GM18873 (cell line): ENCODE data around the gene MC3R.

Experiments used
- ATAC-seq: cut with Tn5 transposase; IDR thresholded peaks from one replicate; pipeline ENCODE4 v1.9.1; 2021; ENCODE audit warnings: mild to moderate bottlenecking, moderate library complexity, moderate number of reproducible peaks; ENCODE audit not compliant: unreplicated experiment, low FRiP score

The MC3R gene

DNA sequence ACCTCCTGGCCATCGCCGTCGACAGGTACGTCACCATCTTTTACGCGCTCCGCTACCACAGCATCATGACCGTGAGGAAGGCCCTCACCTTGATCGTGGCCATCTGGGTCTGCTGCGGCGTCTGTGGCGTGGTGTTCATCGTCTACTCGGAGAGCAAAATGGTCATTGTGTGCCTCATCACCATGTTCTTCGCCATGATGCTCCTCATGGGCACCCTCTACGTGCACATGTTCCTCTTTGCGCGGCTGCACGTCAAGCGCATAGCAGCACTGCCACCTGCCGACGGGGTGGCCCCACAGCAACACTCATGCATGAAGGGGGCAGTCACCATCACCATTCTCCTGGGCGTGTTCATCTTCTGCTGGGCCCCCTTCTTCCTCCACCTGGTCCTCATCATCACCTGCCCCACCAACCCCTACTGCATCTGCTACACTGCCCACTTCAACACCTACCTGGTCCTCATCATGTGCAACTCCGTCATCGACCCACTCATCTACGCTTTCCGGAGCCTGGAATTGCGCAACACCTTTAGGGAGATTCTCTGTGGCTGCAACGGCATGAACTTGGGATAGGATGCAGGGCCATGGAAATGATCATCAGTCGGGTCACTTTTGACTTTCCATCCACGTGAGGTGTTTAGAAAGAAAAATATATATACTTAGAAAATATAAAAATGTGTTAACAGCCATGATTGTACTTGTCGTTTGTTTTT lies 868 bp downstream of the MC3R start:
- ATAC-seq: no peak

DNA sequence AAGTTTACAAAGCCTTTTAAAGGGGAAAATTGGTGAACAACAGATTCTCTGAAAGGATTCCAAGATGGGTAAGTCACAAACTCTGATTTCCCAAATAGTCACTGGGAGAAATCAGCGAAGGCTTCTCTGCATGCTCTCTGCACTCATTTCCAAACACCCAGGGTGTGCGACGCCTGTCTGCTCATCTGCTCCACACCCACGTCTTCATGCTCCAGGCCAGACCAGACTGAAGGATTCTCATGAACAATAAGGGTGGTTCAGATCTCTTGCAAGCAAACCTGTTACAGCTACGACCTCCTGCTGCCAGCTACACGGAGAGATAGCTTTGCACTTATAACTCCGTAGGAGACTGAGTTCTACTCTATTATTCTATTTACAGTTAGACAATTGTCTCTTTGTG lies 1.4 kb downstream of the MC3R start:
- no peak for ATAC-seq

DNA sequence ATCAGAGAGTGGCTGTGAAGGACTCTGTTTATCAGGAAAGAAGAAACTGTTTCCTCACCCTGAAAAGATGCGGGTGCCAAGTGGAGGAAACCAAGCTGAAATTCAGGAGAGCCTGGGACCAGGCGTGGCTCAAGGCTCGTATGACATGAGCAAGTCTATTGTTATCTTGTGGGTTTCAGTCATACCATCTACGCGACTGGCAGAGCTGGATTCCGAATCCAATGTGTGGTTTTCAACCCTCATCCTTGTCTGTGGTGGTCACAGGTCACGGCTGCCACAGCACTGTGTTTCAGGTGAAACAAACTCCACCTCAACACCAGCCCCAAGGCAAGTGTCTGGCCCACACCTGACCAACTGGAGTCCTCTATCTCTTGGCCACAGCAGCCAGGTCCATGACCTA lies 9.1 kb downstream of the MC3R start:
- no peak for ATAC-seq

DNA sequence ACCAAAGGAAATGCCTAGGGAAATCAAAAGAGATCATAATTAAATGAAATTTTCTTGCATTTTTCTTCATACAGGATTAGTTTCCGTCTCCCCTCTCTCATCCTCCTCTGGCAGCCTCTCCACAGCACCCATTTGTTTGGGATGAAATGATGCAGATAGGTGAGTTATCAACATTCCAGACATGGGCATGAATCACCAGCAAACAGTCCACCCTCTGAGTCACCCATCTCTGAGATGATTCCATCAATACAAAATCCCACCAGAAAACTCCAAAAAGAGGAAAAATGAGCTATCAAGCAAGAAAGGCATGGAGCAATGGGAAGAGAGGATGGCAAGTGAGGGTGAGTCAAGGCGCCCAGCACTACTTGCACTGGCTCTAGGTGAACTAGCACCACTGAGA lies 11.4 kb downstream of the MC3R start:
- no peak for ATAC-seq

DNA sequence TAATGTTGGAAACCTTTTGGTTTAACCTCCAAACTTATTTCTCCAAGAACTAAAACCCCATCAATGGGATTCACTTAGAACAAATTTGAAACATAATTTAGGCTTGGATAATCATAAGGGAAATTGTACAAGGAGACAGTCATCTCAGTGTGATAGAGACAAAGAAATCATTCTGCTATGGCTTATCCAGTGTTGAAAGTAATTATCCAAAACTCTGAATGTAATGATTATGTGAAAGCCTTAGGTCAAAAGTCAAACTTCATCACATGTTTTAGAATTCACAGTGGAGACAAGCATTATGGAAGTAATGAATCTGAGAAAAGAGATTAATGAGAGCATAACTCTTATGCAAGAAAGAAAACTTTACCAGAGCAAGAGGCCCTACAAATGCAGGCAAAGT lies 20.0 kb downstream of the MC3R start:
- no peak for ATAC-seq

DNA sequence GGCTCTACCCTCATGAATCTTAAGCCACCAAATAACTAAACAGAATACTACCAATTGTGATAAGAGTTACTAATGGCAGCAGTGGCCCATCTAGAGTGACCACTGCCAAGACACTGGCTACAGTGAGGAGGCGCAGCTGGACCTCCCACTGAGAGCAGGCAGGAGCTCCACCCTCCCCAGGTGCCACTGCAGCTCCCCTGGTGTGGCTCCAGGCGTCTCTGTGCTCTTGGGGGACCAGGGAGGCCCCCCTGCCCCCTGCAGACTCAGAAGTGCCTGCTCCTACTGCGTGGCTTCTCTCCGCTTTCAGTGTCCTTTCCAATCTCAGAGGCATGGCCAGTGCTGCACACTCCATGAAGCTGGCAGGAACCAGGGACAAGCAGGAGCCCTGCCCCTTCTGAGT lies 23.4 kb downstream of the MC3R start:
- ATAC-seq: no peak

DNA sequence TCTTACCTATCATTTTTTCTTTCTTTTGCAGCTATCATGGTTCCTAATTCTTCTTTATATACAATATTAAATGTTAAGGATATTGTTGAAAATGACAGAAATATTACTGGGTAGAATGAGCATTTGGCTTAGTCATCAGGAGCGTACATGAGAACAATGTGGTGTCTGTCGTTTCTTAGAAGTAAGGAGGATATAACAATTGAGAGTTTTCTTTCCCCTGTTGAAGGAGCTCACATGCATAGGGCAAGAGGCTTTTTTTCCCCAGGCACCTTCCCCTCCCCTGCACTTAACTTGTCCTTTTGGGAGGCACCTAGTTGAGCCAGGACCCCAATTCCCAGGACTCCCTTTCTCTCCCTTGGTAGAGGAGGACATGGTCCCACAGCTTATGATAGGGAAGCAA lies 25.0 kb downstream of the MC3R start:
- no peak for ATAC-seq

DNA sequence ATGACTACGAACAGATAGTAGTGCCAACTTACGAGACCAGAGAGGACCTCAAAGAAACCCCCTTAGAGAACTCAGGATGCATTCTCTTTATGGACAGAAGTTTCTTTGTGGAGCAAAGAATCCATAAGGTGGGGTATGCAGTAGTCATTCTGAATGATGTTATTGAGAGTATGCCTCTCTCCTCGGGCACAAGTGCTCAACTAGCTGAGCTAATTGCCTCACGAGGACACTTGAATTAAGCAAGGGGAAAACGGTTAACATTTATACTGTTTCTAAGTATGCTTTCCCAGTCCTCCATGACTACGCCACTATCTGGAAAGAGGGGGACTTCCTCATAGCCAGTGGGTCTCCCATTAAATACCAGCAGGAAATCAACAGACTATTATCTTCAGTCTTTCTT lies 25.6 kb downstream of the MC3R start:
- ATAC-seq: no peak

DNA sequence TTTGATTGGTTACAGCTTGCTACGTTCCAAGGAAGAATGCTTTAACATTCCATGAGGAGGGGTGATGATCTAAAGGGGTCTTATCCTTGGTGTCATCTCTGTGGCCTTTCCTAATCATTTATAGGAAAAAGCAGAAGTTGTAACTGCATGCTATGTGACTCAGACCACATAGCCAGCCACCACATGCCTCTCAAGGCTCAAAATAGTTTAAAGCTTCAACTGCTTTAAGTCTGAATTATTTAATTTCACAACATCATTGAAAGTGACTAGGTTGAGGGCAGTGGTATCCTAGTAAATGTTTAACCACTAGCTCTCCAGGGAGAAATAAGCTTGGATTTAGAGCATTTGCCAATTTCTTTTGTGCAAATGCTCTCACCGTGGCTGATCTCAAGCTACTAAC lies 29.7 kb downstream of the MC3R start:
- no peak for ATAC-seq

DNA sequence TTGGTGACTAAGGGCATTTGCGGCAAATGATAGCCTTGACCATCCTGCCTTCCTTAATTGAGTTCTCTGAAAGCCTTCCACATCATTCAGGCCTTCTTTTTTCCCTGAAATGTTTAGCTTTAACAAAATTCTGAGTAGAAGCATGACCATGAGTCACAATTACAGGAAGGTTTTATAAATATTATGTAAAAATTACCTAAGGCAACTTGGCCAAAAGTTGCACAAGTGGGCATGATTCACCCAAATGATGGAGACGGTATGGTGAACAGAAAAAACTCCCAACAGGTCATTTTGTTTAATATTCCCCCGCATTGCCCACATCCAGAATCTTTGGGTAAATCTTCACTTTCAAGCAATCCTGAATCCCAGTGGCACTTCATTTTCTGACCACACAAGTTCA lies 37.0 kb downstream of the MC3R start:
- ATAC-seq: no peak

DNA sequence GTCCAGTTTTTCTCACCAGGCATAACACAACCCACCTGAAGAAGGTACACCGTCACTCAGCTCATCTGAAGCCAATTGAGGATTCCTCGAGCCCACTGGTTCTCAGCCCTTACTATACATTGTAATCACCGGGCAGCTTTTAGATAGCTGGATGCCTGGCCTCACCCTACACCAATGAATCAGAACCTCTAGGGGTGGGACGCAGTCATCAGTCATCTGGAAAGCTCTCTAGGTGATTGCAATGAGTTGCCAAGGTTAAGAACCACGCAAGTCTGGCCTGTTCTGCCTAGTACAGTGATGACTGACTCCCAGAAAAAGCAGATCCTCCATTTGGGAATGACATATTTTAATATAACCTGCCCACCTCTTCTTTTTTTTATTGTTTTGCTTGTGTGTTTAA lies 41.1 kb downstream of the MC3R start:
- ATAC-seq: no peak

DNA sequence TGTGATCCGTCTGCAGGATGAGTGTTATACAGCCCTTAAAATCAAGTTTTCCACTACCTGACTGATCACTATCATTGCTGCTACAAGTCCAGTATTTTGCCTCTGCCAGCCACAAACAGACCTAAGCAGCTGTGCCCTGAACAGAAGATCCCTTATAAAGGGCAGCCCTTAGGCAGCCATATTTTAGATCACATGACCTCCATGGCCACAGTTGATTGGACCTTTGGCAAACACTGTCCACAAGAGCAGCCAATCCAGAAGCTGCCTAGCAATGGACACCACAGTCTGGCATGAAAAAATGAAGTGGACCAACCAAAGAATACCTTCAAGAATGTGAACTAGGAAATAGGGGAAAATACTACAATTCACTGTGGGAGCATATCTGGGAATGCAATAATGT lies 50.8 kb downstream of the MC3R start:
- no peak for ATAC-seq
